ENCODE results near the gene GBF1. TPM values are rescaled to one million over a fixed set of nuclear protein-coding genes. Genes with fewer than 3 reads are reported as not detected.

The GBF1 gene
- total RNA-seq, 1 donor from 2014 or later = 59.9 TPM

GRCh38 chr10:102379383-102379782 lies 134.1 kb downstream of the GBF1 start:
- no peaks in the 10 kb centered on the region for H3K27me3 Mint-ChIP-seq (ENCODE audit: unreplicated experiment)
- no peak overlapping the region for H3K27ac Mint-ChIP-seq (ENCODE audit: unreplicated experiment)
- H3K36me3 Mint-ChIP-seq (ENCODE audit: unreplicated experiment) = peaks cover 38% of the 10 kb centered on the region
- no peak for DNase-seq (ENCODE audit: extremely low spot score, unreplicated experiment)
- no peaks in the 10 kb centered on the region for H3K9me3 Mint-ChIP-seq (ENCODE audit: unreplicated experiment)
- H3K4me1 Mint-ChIP-seq (ENCODE audit: unreplicated experiment) = no peaks in the 10 kb centered on the region
- no peak for TF ChIP-seq CTCF (IDR thresholded peaks at IDR 0.05)
- no peak overlapping the region for H3K4me3 Mint-ChIP-seq (ENCODE audit: unreplicated experiment)

- DNase-seq (ENCODE audit: extremely low spot score, unreplicated experiment) = no peak
- Mint-ChIP-seq H3K36me3 (ENCODE audit: unreplicated experiment) (peaks cover 26% of the 10 kb centered on the region), H3K4me3 (ENCODE audit: unreplicated experiment) (no peak overlapping the region), H3K27me3 (ENCODE audit: unreplicated experiment) (no peaks in the 10 kb centered on the region), H3K4me1 (ENCODE audit: unreplicated experiment) (peaks cover 12% of the 10 kb centered on the region), H3K9me3 (ENCODE audit: unreplicated experiment) (no peaks in the 10 kb centered on the region), H3K27ac (ENCODE audit: unreplicated experiment) (no peak overlapping the region)
- TF ChIP-seq CTCF (IDR thresholded peaks at IDR 0.05) = no peak
These were observed 136.7 kb downstream of the GBF1 start for GRCh38 chr10:102381983-102382382.

- peaks cover 26% of the 10 kb centered on the region for H3K36me3 Mint-ChIP-seq (ENCODE audit: unreplicated experiment)
- H3K27me3 Mint-ChIP-seq (ENCODE audit: unreplicated experiment) = no peaks in the 10 kb centered on the region
- no peak for DNase-seq (ENCODE audit: extremely low spot score, unreplicated experiment)
- H3K9me3 Mint-ChIP-seq (ENCODE audit: unreplicated experiment) = no peaks in the 10 kb centered on the region
- no peak overlapping the region for H3K27ac Mint-ChIP-seq (ENCODE audit: unreplicated experiment)
- H3K4me3 Mint-ChIP-seq (ENCODE audit: unreplicated experiment) = no peak overlapping the region
- TF ChIP-seq CTCF (IDR thresholded peaks at IDR 0.05) = no peak
- peaks cover 12% of the 10 kb centered on the region for H3K4me1 Mint-ChIP-seq (ENCODE audit: unreplicated experiment)
These were observed 137.5 kb downstream of the GBF1 start for GRCh38 chr10:102382871-102383270.

- H3K27me3 Mint-ChIP-seq (ENCODE audit: unreplicated experiment) = peaks cover 3% of the 10 kb centered on the region
- peaks cover 12% of the 10 kb centered on the region for H3K4me1 Mint-ChIP-seq (ENCODE audit: unreplicated experiment)
- H3K36me3 Mint-ChIP-seq (ENCODE audit: unreplicated experiment) = peaks cover 24% of the 10 kb centered on the region
- DNase-seq (ENCODE audit: extremely low spot score, unreplicated experiment) = no peak
- no peak overlapping the region for H3K27ac Mint-ChIP-seq (ENCODE audit: unreplicated experiment)
- no peak overlapping the region for H3K4me3 Mint-ChIP-seq (ENCODE audit: unreplicated experiment)
- no peaks in the 10 kb centered on the region for H3K9me3 Mint-ChIP-seq (ENCODE audit: unreplicated experiment)
- peak; percentile 7 for TF ChIP-seq CTCF (IDR thresholded peaks at IDR 0.05)
These were observed 138.7 kb downstream of the GBF1 start for GRCh38 chr10:102384053-102384452.

GRCh38 chr10:102384606-102385429 lies 139.5 kb downstream of the GBF1 start:
- H3K9me3 Mint-ChIP-seq (ENCODE audit: unreplicated experiment) = no peaks in the 10 kb centered on the region
- peaks cover 5% of the 10 kb centered on the region for H3K27me3 Mint-ChIP-seq (ENCODE audit: unreplicated experiment)
- H3K4me1 Mint-ChIP-seq (ENCODE audit: unreplicated experiment) = peaks cover 12% of the 10 kb centered on the region
- peak overlapping the region; percentile 57 for H3K27ac Mint-ChIP-seq (ENCODE audit: unreplicated experiment)
- peaks cover 20% of the 10 kb centered on the region for H3K36me3 Mint-ChIP-seq (ENCODE audit: unreplicated experiment)
- H3K4me3 Mint-ChIP-seq (ENCODE audit: unreplicated experiment) = no peak overlapping the region
- TF ChIP-seq CTCF (IDR thresholded peaks at IDR 0.05) = no peak
- no peak for DNase-seq (ENCODE audit: extremely low spot score, unreplicated experiment)

Measured in osteocyte (in vitro differentiated cells).